NCI-H2107 (cell line): Measurements from ENCODE around the gene ZNF79.

Source experiments
- DNase-seq: peaks from one replicate; lab custom pipeline; 2025; lab: John Stamatoyannopoulos, UW

The ZNF79 gene

DNA sequence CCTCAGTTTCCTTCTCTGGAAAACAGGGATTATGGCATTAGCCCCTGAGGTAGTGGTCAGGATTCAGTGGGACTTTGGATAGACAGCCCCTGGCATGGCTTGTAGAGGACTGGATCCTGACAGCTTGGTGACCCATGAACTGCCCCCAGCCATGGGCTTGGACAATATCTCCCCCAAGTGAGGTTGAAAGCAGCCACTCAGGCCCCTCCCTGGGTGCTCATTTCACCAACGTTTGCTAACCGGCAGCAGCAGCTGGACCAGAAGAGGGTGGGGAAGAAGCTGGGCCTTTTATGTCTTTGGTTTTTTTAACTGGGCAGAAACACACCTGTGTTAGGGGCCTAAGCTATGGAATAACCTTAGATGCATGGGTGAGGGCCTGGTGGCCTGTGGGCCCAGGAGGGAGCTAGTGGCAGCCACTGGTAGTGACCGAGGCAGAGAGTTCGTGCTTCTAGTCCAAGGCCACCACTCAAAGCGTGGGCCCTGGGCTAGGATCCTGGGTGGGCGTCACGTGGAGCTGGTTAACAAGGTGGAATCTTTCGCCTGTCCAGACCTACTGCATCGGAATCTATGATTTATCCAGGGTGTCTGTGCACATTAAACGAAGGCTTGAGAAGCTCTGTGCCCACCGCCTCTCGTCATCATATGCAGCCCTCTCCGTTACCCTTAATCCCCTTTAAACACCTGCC is 25.3 kb upstream of the ZNF79 start:
- no peak for DNase-seq

DNA sequence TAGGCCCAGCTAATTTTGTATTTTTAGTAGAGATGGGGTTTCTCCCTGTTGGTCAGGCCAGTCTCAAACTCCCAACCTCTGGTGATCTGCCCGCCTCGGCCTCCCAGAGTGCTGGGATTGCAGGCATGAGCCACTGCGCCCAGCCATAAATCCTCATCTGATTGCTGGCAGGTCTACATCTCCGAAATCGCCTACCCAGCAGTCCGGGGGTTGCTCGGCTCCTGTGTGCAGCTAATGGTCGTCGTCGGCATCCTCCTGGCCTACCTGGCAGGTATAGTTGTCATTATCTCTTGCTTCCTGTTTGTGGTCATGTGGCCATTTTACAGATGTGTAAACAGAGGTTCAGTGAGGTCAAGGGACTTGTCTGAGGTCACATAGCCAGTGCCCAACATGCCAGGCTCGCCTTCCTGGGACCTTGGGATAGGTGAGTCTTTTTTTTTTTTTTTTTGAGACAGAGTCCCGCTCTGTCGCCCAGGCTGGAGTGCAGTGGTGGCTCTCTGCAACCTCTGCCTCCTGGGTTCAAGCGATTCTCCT is 24.4 kb upstream of the ZNF79 start:
- DNase-seq = no peak

DNA sequence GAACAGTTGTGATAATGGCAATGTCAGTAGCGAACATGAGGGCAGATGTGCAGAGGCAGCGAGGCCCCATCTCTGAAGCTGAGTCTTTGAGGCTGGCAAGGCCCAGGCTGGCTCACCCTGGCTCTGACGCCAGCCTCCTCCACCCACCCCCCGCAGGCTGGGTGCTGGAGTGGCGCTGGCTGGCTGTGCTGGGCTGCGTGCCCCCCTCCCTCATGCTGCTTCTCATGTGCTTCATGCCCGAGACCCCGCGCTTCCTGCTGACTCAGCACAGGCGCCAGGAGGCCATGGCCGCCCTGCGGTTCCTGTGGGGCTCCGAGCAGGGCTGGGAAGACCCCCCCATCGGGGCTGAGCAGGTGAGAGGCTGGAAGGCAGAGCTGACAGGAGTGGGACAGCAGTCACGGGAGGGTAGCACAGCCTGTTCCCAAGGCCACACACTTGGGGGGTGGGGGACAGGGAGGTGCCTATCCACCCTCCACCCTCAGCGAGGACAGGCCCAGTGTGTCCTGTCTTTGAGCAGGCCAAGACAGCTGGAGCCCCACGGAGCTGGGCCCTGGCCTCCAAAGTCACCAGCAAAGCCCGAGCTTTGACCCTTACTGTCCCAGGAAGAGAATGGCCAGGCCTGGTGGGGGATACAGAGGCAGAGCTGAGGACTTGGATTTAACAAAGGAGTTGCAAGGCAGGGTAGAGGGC is 21.6 kb upstream of the ZNF79 start:
- DNase-seq = no peak

DNA sequence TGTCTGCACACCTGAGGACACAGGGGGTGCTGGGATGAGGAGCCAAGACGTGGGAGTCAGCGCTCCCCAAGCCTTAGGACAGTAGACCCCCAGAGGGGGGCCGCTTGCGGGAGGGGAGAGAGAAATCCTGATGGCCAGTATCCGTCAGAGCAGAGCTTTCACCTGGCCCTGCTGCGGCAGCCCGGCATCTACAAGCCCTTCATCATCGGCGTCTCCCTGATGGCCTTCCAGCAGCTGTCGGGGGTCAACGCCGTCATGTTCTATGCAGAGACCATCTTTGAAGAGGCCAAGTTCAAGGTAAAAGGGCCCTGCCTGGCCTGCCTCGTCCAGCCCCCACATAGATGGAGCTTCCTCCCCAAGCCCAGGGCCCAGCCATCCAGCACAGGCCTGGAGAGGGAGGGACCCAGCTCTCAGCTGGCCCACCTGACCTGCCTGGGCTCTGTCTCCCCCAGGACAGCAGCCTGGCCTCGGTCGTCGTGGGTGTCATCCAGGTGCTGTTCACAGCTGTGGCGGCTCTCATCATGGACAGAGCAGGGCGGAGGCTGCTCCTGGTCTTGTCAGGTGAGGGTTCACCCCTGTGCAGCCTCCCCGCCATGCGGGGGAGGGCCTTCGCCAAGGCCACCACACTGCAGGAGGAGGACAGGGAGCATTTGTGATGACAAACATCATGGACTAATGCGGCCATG is 20.5 kb upstream of the ZNF79 start:
- no peak for DNase-seq

DNA sequence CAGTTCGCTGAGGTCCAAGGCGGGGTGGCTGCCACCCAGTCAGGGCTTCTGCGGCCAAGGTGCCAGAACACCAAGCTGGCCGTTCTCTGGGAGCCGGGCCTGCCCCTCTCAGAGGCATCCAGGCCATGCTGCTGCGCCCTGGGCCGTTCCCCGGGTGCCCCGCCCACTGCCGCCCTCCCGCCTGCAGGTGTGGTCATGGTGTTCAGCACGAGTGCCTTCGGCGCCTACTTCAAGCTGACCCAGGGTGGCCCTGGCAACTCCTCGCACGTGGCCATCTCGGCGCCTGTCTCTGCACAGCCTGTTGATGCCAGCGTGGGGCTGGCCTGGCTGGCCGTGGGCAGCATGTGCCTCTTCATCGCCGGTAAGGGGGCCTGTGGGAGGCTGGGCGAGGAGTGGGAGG is 19.6 kb upstream of the ZNF79 start:
- DNase-seq = no peak

DNA sequence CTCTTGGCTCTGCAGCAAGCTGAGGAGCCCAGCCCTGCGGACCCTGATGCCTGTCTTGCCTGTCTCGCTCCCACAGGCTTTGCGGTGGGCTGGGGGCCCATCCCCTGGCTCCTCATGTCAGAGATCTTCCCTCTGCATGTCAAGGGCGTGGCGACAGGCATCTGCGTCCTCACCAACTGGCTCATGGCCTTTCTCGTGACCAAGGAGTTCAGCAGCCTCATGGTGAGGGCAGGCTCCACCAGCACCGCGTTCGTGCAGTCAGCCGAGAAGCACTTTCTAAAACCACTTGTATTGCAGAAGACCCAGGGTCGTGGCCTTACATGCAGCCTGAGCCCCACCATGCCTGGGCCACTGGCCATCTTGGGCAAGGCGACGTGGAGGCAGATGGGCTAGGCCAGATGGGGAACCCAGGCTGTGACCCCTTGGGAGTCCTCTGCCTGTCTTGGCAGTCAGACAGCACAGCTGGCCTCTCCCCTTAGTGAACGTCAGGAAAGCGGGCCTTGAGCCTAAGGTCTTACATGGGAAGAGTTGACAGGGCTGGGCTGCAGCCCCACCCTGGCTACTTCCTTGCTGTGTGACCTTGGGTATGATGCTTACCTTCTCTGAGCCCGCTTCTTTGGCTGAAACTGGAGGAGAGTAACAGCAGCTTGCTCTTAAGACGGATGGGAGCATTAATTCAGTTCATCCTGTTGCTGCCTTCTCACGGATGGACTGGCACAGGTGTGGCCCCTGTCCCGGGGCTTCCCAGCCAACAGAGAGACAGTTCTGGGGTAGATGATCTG is 18.6 kb upstream of the ZNF79 start:
- DNase-seq = no peak

DNA sequence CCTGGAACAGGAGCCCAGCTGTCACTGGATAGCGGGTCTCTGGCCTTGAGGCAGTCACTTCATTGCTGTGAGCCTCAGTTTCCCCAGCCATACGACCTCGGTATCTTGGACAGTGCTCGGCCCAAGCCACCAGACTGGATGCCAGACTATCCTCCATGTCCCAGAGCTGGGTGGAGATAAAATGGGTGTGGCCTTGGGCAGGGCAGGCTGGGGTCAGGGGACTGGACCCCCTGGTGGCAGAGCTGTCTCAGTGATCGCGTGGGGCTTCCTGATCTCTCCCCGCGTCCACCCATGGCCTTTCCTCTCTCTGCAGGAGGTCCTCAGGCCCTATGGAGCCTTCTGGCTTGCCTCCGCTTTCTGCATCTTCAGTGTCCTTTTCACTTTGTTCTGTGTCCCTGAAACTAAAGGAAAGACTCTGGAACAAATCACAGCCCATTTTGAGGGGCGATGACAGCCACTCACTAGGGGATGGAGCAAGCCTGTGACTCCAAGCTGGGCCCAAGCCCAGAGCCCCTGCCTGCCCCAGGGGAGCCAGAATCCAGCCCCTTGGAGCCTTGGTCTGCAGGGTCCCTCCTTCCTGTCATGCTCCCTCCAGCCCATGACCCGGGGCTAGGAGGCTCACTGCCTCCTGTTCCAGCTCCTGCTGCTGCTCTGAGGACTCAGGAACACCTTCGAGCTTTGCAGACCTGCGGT is 17.2 kb upstream of the ZNF79 start:
- DNase-seq = no peak

DNA sequence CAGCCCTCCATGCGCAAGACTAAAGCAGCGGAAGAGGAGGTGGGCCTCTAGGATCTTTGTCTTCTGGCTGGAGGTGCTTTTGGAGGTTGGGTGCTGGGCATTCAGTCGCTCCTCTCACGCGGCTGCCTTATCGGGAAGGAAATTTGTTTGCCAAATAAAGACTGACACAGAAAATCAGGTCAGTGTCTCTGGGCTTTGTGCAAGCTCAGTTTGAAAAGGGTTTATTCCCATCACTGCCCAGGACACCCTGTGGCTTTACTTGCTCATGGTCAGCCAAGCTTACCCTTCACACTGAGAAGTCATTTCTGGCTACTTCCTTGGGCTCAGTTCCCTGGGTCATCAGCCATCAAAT is 16.7 kb upstream of the ZNF79 start:
- DNase-seq = no peak

DNA sequence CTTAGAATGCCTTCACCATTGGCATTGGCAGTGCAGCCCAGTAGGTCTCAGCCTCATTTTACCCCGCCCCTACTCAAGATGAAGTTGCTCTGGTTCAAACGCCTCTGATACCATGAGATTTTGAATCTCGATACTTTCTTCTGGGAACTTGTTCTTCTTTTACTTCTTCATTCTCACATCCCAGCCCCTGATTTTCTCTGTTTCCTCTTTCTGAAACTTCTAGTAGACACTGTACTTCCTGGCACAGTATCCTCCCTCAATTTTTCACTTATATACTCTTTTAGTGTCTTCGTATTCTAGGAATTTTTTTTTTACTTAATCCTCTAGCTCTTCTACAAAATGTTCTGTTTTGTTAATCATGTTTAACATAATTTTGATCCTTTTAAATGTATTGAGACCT is 13.1 kb upstream of the ZNF79 start:
- DNase-seq = no peak

DNA sequence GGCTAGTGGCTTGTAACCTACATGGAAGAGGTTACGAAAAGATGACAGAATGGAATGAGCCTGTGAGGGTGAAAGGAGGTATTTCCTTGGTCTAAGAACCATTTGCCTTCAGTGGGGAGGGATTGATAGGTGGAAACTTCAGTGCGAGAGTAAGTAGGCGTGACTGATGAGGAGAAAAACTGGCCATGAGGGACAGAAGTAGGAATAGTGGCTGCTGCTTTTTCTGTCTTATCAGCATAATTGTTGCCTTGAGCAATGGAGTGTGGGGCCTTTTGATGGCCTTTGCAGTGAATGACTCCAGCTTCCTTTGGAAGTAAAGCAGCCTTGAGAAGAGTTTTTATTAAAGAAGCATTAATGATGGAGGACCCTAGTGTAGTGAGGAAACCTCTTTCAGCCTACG is 9.0 kb upstream of the ZNF79 start:
- DNase-seq = no peak

DNA sequence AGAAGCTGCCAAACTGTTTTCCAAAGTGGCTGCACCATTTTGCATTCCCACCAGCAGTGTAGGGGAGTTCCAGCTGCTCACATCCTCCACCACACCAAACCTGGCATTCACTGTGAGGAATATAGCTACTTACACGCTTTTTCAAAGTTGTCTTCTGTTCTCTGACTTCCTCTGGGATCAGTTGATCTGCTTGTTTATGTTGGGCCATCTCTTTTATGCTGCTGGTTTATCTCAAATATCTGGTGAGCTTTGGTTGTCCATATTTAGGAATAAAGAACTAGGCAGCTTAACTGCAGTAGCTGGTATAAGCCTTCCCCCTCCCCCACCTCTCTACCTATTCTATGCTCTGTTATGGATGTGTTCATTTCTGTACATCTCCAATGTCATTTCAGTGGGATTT is 8.5 kb upstream of the ZNF79 start:
- DNase-seq = no peak

DNA sequence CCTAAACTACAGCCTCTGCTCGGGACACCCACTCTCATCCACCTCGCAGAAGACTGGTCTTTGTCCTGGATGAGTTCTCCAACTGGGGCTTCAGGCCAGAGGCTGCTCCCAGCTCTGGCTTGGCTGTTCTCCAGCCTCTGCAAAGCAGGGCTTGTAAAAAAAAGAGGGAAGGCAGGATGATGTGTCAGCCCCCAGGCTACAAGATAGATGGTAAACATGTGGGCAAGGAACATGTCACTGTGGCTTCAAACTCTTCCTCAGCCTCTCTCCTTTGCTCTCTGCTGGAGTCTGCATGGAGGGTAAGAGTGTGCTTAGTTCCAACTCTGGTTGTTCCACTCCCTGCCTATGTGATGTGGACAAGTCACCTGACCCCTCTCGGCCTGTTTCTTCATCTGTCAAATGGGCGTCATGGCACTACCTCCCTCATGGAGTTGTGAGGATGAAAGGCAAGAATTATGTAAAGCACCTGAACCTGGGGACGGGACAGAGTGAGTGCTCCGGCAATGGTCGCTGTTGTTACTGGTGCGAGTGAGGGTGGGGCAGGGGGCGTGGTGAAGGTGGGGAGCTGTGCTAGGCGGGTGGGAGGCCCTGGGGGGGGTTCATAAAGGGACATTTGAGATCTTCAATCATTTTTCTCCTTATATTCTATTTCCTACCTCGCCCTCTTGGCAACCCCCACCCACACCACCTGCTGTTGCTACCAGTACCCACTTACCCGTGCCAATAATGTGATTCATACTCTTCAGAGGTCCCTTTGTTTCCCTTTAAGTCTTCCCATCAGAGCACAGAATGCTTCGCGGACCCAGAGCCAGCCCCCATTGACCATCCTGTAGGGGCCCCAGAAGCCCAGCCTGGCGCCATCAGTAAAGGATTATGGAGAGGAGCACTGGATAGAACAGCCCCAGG is 6.8 kb upstream of the ZNF79 start:
- DNase-seq = no peak

DNA sequence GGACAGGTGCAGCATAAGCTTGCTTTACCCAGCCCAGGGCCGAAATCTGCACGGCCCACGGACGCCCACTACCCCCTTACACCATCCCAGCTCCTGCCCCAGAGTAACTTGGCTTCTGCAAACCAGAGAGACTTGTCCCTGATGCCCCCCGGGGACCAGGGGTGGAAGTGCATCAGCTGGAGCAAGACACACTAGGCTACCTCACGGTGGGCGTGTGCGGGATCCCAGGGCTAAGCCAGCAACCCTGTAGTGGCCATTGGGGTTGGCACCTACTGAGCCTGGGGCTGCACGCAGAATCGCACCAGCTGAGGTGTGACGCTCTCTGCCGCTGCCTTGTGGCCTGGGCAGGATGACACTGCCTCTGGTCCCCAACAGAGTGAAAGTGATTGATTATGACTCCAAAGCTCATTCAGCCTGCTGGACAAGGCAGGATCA is 6.1 kb upstream of the ZNF79 start:
- no peak for DNase-seq

DNA sequence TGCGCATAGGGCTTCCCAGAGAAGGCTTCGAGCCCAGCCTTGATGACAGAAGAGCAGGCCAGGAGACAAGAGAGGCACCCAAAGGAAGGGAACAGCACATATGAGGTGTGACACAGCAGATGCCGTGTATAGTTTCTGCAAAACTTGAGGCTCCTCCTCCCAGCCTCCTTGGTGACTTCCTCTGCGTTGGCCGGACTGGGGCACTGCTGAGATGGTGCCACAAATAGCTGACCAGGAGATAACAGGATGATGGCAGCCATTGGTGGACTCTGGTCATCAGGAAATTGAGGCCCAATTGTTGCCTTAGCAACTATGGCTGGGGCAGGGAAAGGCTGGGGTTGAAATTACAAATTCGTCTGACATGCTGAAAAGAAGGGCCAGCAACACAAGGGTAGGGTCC is 4.8 kb upstream of the ZNF79 start:
- no peak for DNase-seq

DNA sequence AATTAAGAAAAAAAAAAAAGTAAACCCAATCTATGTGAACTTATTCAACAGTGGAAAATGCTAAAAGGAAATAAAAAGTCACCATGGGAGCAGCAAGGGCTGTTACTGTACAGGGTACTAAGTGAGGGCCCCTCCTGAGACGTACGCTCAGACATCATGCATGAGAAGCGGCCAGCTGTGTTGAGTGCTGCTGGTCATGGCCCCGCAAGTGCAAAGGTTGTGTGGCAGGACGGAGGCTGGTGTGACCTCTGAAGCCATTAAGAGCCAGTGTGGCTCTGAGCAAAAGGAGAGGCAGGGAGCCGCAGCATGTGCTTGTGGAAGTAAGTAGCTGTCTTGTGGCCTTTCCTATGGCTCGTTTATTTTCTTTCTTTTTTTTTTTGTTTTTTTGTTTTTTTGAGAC is 3.1 kb upstream of the ZNF79 start:
- DNase-seq = no peak

DNA sequence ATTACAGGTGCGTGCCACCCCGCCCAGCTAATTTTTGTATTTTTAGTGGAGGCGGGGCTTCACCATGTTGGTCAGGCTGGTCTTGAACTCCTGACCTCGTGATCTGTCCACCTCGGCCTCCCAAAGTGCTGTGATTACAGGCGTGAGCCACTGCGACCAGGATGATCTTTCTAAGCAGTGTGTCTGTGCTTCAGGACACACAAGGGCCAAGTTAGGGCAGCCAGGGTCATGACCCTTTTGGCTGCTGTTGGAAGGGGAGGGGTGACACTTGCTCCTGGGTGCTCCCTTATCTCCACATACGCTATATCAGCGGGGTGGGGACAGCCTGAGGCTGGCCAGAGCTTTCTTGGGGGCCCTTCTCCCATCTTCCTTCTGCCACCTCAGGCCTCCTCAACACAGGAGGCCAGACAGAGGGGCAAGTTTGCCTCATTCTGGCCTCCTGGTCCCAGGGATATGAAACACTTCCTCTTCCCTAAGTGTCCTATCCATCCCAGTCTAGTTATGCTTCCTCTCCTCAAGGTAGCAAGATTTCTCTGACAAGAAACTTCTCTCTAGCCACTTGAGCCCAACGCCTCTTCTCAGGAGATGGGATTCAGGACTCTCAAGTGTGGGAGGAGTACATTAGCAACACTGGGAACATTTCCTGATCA is 1.9 kb upstream of the ZNF79 start:
- DNase-seq = no peak

DNA sequence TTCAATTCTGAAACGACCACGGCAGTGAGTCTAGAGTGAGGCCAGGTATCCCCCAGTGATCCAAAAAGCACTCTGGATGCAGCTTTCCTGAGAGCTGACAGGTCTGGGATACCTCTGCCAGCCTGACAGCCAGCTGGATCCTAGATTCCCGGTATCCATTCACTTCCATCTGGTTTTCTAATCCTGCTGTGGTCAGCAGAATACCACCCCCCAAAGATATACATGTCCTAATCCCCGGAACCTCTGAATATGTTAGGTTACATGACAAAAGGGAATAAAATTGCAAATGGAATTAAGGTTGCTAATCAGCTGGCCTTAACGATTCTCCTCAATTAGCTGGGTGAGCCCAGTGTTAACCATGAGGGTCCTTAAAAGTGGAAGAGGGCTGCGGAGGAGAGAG is 1.4 kb upstream of the ZNF79 start:
- DNase-seq = no peak

DNA sequence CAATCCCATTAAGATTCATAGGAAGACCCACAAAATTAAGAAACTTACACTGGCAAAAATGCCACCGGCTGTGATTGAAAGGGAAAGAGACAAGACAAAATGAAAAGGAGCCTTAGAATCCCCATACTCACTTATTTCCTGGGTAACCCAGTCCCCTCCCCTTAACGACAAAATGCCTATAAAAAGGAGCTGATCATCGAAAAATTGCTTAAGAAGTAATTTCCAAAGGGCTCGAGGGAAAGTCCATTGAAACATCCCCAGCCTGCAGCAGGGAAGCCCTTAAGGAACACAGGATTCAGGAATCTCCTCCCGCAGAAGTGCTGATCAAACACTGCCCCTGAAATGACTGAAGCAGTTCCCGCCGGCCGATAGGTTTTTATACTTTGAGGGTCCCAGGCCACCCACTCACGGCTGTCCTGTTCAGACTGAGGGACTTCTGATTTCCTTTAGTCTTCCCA is 677 bp upstream of the ZNF79 start:
- no peak for DNase-seq

DNA sequence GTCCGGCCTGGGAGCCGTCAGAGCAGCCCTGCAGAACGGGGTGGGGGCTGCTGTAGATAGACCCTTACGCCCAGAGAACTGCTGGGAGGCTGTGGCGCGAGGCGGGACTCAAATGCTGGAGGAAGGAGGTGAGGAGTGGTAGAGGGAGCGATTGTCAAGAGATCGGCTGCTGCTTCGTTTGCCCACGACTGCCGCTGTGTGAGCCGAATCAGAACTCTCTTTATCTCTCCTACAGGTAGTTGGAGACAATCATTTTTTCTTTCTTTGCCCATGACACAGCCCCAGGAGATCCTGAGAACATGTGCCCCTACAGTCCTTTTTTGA is 456 bp downstream of the ZNF79 start:
- DNase-seq = no peak

DNA sequence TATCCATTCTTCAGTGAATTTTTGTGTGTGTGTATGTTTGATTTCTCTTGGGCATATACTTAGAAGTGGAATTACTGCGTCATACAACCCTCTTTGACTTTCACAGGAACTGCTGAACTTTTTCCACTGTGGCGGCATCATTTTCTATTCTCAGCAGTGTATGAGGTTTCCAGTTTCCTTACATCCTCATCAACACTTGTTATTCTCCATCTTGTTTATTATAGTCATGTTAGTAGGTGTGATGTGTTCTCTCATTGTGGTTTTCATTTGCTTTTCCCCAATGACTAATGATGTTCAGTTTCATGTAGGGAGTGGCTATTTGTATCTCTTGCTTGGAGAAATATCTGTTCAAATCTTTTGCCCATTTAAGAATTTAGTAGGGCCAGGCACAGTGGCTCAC is 2.6 kb downstream of the ZNF79 start:
- DNase-seq = no peak
